ENCODE results near the gene MED7. TPM values are rescaled to one million over a fixed set of nuclear protein-coding genes. Genes with fewer than 3 reads are reported as not detected.

MED7 gene
- polyA plus RNA-seq, 2 of the 4 experiments (the other 2 are of a cell fraction): 22.6 to 23.0 TPM

DNA sequence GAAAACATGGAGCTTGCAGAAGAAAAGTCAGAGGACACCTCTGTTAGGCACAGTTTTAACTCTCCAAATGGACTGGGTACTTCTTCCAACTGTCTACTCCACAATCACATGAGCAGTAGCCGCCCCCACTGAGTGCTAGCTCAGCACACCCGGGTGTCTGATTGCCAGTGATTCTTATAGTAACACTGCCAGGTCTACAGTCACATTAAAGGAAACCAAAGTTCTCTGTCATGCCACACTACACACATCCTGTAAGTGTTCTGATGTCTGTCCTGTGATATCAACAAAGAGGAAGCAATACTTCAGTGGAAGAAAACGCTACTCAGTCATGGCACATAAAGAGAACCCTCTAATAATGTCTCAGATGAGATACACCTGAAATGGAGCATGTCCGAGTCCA is 33.7 kb downstream of the MED7 start, which contains the start of gene HAVCR2 (continued):
- no peak for TF ChIP-seq HOXB13 (CRISPR knock-in tag; IDR thresholded peaks at IDR 0.05; ENCODE audit: low read depth)
- no peak for TF ChIP-seq ESRRA (IDR thresholded peaks at IDR 0.05; ENCODE audit: borderline replicate concordance, low read length)
- no peak for TF ChIP-seq CEBPB (IDR thresholded peaks at IDR 0.05)
- no peak for TF ChIP-seq NFE2L2 (conservative IDR thresholded peaks at IDR 0.05; ENCODE audit: low read length)
- TF ChIP-seq POLR2A (IDR thresholded peaks at IDR 0.05; ENCODE audit: low read length): no peak
- TF ChIP-seq HEYL (CRISPR knock-in tag; IDR thresholded peaks at IDR 0.05): no peak
- TF ChIP-seq JUN (IDR thresholded peaks at IDR 0.05): no peak

- ATAC-seq: no peak
- DNase-seq (ENCODE audit: low read depth in 1 of 2, low spot score in 1 of 2): no peak
- H3K4me1 ChIP-seq: peaks cover 10% of the 10 kb centered on the region; the same call in 2 of the 3 replicates
These were observed 35.2 kb downstream of the MED7 start for GRCh38 chr5:157107508-157107907.

More at GRCh38 chr5:157107508-157107907, 35.2 kb downstream of the MED7 start:
- H3K9me3 ChIP-seq: no peaks in the 10 kb centered on the region
- H3K27ac ChIP-seq: peak overlapping the region in 1 of 2 experiments; percentile 12; a peak in 1 of 6 replicates
- FAIRE-seq: no peak
- POLR2A ChIA-PET: interaction anchor here (1.2 kb wide), 1 partner anchor 8 kb away, joined by 3 read pairs; no protein-coding TSS in a partner anchor
- no peak overlapping the region for H3K4me3 ChIP-seq
- H3K4me2 ChIP-seq: no peak overlapping the region
- TF ChIP-seq CEBPB (IDR thresholded peaks at IDR 0.05): no peak
- TF ChIP-seq NR3C1 (IDR thresholded peaks at IDR 0.05): no peak
- no peak for TF ChIP-seq RARB (CRISPR knock-in tag; IDR thresholded peaks at IDR 0.05)
- TF ChIP-seq REST (IDR thresholded peaks at IDR 0.05): no peak
- no peak for TF ChIP-seq NPAS2 (CRISPR knock-in tag; IDR thresholded peaks at IDR 0.05; ENCODE audit: borderline replicate concordance)
- no peak for TF ChIP-seq MAZ (IDR thresholded peaks at IDR 0.05; ENCODE audit: borderline replicate concordance, low read depth, low read length)
- TF ChIP-seq JUN (IDR thresholded peaks at IDR 0.05): no peak
- TF ChIP-seq ESRRA (IDR thresholded peaks at IDR 0.05; ENCODE audit: borderline replicate concordance, low read length): no peak
- no peak for TF ChIP-seq ATOH8 (CRISPR knock-in tag; IDR thresholded peaks at IDR 0.05; ENCODE audit: low read depth)
- TF ChIP-seq, protein P1, sequence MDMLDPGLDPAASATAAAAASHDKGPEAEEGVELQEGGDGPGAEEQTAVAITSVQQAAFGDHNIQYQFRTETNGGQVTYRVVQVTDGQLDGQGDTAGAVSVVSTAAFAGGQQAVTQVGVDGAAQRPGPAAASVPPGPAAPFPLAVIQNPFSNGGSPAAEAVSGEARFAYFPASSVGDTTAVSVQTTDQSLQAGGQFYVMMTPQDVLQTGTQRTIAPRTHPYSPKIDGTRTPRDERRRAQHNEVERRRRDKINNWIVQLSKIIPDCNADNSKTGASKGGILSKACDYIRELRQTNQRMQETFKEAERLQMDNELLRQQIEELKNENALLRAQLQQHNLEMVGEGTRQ (IDR thresholded peaks at IDR 0.05): no peak
- TF ChIP-seq MAFK (IDR thresholded peaks at IDR 0.05; ENCODE audit: partially characterized antibody): no peak
- TF ChIP-seq CHD2 (IDR thresholded peaks at IDR 0.05; ENCODE audit: low read length, partially characterized antibody): no peak
- no peak for TF ChIP-seq ZNF302 (CRISPR knock-in tag; IDR thresholded peaks at IDR 0.05)
- no peak for TF ChIP-seq POLR2AphosphoS2 (conservative IDR thresholded peaks at IDR 0.05; ENCODE audit: low read length)
- TF ChIP-seq, protein P2, sequence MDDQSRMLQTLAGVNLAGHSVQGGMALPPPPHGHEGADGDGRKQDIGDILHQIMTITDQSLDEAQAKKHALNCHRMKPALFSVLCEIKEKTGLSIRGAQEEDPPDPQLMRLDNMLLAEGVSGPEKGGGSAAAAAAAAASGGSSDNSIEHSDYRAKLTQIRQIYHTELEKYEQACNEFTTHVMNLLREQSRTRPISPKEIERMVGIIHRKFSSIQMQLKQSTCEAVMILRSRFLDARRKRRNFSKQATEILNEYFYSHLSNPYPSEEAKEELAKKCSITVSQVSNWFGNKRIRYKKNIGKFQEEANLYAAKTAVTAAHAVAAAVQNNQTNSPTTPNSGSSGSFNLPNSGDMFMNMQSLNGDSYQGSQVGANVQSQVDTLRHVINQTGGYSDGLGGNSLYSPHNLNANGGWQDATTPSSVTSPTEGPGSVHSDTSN (IDR thresholded peaks at IDR 0.05): no peak
- CTCF ChIA-PET: no interaction called here
- WGBS (ENCODE audit: missing lambda C conversion rate): 93% methylated on average over 3 of the region's 3 CpGs
